GM23248 (cell line): ENCODE measurements around the gene SLC35C1.

Experiments used
- EZH2 ChIP-seq: fragments of 200-600 bp; sonication (generic); IDR thresholded peaks from 2 replicates; pipeline ENCODE4 v1.6.1; 2018; ENCODE audit warnings: antibody characterized with exemption, mild to moderate bottlenecking; ENCODE audit not compliant: insufficient read depth, poor library complexity, severe bottlenecking
- EZH2phosphoT487 ChIP-seq: fragments of 200-600 bp; sonication (generic); IDR thresholded peaks from 2 replicates; pipeline ENCODE4 v1.6.1; 2018; ENCODE audit warnings: antibody characterized with exemption, moderate library complexity, mild to moderate bottlenecking, low read depth; ENCODE audit not compliant: insufficient read depth

DNA sequence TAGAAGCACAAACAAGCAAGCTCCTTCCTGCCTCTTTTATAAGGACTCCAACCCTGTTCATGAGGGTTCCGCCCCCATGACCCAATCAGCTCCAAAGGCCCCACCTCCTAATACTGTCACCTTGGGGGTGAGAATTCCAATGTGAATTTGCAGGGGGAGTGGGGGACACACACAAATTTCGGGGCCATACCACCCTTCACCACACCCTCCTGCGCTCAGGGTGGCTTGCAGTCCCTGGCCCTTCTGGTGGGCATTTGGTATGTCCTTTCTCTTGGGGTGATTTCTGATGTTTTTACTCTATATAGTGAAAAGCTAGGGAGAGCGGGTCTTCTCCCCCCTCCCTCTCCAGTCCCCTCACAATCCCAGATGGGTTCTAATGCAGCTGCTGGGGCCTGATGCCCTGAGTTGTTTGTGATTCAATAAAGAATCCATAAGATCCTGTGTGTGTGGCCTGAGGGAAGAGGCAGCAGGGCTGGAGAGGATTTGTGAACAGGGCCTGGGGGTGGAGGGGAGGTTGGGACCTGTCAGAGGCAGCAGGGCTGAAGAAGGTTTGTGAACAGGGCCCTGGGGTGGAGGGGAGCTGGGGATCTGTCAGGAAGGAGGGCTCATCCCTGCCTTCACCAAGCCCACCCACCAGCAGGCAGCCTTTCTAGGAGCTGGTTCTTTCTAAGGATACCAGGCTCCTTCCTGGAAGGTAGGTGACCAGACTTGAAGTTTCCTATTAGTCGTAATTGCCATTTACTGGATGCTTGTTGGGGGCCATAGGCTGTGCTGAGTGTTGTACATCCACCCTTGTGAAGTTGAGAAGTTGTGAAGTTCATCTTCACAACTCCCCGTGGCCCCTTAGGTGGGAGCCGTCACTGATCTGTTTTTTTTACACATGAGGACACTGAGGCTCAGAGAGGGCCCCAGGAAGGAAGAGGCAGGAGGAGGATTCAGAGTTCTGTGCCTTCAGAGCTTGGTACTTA is 7.9 kb downstream of the SLC35C1 start:
- TF ChIP-seq EZH2: no peak
- no peak for TF ChIP-seq EZH2phosphoT487
